Measurements from ENCODE around the gene ADAMTSL3.
"Not testable (repeated sequence)": the region's sequence is repeated elsewhere in the genome, so short reads cannot be mapped to it uniquely, and the experiment has no call there.

ADAMTSL3 gene

DNA sequence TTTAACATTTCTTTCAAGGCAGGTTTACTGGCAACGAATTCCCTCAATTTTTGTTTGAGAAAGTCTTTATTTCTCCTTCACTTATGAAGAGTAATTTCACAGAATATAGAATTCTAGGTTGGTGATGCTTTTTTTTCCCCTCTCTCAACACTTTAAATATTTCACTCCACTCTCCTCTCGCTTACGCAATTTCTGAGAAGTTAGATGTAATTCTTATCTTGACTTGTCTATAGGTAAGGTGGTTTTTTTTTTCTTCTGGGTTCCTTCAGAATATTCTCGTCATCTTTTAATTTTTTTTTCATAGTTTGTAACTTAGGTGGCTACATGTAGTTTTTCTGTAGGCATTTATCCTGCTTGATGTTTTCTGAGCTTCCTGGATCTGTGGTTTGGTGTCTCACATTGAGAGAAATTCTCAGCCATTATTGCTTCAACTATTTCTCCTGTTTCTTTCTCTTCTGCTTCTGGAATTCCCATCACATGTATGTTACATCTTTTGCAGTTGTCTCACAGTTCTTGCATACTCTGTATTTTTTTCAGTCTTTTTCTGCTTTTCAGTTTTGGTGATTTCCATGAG is 392.2 kb downstream of the ADAMTSL3 start:
- Histone ChIP-seq H3K4me1 (ENCODE audit: control insufficient read depth in 5 of 5, insufficient read depth in 5 of 5, low read length in 5 of 5) (no peaks in the 10 kb centered on the region), H3K4me3 (ENCODE audit: low read depth in 1 of 5, low read length in 5 of 5) (no peak overlapping the region), H3K9me3 (ENCODE audit: control insufficient read depth in 5 of 5, low read length in 5 of 5) (peaks cover 0 to 6% (median 2%) of the 10 kb centered on the region in 5 donors), H3K27me3 (ENCODE audit: control insufficient read depth in 5 of 5, insufficient read depth in 4 of 5, low read length in 5 of 5) (no peaks in the 10 kb centered on the region), H3K36me3 (ENCODE audit: control insufficient read depth in 5 of 5, insufficient read depth in 5 of 5, low read length in 5 of 5) (no peaks in the 10 kb centered on the region), H3K27ac (ENCODE audit: low read depth, low read length) (no peak overlapping the region), H3K9ac (ENCODE audit: low read length in 5 of 5) (no peak overlapping the region)

DNA sequence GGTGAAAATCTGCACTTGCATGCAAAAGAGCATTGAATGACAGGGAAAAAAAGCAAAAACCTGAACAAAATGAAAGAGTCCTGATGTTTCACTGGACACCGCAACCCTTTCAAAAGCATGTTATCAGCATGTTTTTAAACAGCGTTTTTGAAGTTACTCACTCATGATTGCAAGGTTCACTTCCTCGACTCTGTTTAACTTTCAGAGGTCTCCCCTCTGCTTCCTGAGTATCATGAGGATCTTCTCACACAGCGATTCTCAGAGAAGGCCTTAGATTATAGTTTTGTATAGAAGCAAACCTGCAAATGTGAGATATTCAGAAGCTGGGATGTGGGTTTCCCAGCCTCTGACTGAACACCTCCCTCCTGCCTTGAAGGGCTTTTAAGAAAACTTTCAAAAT is 395.6 kb downstream of the ADAMTSL3 start:
- not testable (repeated sequence) for H3K27ac ChIP-seq (ENCODE audit: low read depth, low read length); H3K27me3 ChIP-seq (ENCODE audit: control insufficient read depth in 5 of 5, insufficient read depth in 4 of 5, low read length in 5 of 5); H3K9ac ChIP-seq (ENCODE audit: low read length in 5 of 5); H3K9me3 ChIP-seq (ENCODE audit: control insufficient read depth in 5 of 5, low read length in 5 of 5); H3K4me3 ChIP-seq (ENCODE audit: low read depth in 1 of 5, low read length in 5 of 5); H3K36me3 ChIP-seq (ENCODE audit: control insufficient read depth in 5 of 5, insufficient read depth in 5 of 5, low read length in 5 of 5); H3K4me1 ChIP-seq (ENCODE audit: control insufficient read depth in 5 of 5, insufficient read depth in 5 of 5, low read length in 5 of 5)

DNA sequence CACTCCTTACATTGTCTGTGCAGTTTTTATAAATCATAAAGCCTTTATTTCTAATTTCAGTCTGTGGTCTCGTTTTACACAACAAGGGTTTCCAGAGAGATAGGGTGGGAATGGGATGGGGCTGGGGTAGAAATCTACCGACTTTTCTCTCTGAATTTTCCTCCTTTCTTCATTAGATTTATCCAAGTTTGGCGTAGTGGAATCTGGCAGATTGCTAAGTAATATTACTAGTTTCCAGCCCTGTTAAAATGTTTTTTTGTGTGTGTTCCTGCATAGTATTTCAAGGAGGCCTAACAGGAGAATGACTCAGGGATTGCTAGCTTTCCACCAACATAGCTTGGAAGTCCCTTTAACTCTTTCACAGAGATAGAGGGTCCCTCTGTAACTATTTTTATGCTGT is 396.2 kb downstream of the ADAMTSL3 start:
- no peaks in the 10 kb centered on the region for H3K4me1 ChIP-seq (ENCODE audit: control insufficient read depth in 5 of 5, insufficient read depth in 5 of 5, low read length in 5 of 5)
- no peak overlapping the region for H3K4me3 ChIP-seq (ENCODE audit: low read depth in 1 of 5, low read length in 5 of 5)
- H3K9me3 ChIP-seq (ENCODE audit: control insufficient read depth in 5 of 5, low read length in 5 of 5) = peaks cover 0 to 6% (median 2%) of the 10 kb centered on the region in 5 donors
- H3K27ac ChIP-seq (ENCODE audit: low read depth, low read length) = no peak overlapping the region
- no peak overlapping the region for H3K9ac ChIP-seq (ENCODE audit: low read length in 5 of 5)
- no peaks in the 10 kb centered on the region for H3K27me3 ChIP-seq (ENCODE audit: control insufficient read depth in 5 of 5, insufficient read depth in 4 of 5, low read length in 5 of 5)
- H3K36me3 ChIP-seq (ENCODE audit: control insufficient read depth in 5 of 5, insufficient read depth in 5 of 5, low read length in 5 of 5) = no peaks in the 10 kb centered on the region

DNA sequence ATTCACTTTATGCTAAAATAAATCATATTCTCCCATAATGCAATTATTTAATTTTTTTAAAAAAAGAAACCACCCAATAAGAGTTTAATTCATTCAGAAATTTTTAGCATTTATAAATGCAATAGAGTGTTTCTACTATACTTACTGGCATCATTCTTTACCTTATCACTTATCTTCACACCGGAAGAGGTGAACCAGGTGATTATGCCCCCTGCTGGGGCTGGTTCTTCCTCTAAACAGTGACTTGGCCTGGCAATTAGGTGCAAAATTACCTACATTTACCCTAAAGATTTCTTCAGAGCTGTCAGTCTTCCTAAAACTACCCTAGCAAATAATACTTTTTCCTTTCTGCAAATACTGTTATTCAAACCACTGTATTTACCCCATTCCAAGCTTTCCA is 397.2 kb downstream of the ADAMTSL3 start:
- not testable (repeated sequence) for H3K27me3 ChIP-seq (ENCODE audit: control insufficient read depth in 5 of 5, insufficient read depth in 4 of 5, low read length in 5 of 5); H3K4me1 ChIP-seq (ENCODE audit: control insufficient read depth in 5 of 5, insufficient read depth in 5 of 5, low read length in 5 of 5); H3K9ac ChIP-seq (ENCODE audit: low read length in 5 of 5); H3K4me3 ChIP-seq (ENCODE audit: low read depth in 1 of 5, low read length in 5 of 5); H3K9me3 ChIP-seq (ENCODE audit: control insufficient read depth in 5 of 5, low read length in 5 of 5); H3K27ac ChIP-seq (ENCODE audit: low read depth, low read length); H3K36me3 ChIP-seq (ENCODE audit: control insufficient read depth in 5 of 5, insufficient read depth in 5 of 5, low read length in 5 of 5)

DNA sequence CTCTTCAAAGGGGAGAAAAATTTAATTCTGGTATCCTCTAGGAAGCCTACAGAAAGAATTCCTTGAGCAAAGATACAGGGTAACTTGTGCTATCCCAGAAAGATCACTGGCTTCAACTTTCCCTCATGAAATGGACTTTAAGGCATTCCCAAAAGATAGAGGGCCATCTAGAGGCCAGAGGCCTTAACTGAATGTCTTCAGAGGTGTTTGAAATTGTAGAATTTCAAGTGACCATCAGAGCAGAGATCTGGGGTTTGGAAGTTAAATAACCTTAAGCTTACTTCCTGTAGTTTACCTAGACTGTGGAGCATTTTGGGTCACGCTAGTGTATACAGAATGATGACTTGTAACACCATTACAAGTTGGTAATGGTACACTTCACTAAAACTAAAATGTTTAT is 400.6 kb downstream of the ADAMTSL3 start:
- H3K9ac ChIP-seq (ENCODE audit: low read length in 5 of 5); H3K36me3 ChIP-seq (ENCODE audit: control insufficient read depth in 5 of 5, insufficient read depth in 5 of 5, low read length in 5 of 5); H3K4me3 ChIP-seq (ENCODE audit: low read depth in 1 of 5, low read length in 5 of 5); H3K4me1 ChIP-seq (ENCODE audit: control insufficient read depth in 5 of 5, insufficient read depth in 5 of 5, low read length in 5 of 5); H3K27me3 ChIP-seq (ENCODE audit: control insufficient read depth in 5 of 5, insufficient read depth in 4 of 5, low read length in 5 of 5); H3K27ac ChIP-seq (ENCODE audit: low read depth, low read length): not testable (repeated sequence)
- H3K9me3 ChIP-seq (ENCODE audit: control insufficient read depth in 5 of 5, low read length in 5 of 5) = peaks cover 6 to 18% (median 8%) of the 10 kb centered on the region in 5 donors

DNA sequence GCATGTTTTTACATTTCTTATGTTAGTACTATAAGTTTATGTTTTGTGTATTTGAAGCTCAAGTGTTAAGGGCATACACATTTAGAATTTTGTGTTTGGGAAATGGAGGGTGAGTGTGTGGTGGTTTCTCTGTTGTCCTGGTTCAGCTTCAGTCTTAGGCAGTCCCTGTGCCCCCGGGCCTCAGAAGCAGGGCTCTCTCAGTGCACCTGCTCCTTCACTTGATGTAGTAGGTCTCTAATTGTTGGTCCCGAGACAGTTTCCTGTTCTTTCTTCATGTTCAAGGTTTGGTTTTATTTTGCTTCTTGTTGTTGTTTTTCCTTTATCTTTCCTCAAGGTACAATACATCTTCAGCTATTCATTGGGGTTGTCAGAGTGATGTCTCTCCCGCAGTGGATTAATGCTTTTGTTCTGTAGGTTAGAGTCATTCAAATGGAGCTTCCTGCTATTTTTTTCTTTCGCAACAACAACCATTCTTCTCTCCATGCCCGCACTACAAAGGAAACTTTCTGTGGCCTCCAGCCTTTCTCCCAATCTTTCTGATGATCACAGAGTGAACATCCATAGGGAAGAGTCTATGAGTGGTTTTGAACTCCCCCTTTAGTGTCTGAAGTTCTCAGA is 403.9 kb downstream of the ADAMTSL3 start:
- Histone ChIP-seq H3K9me3 (ENCODE audit: control insufficient read depth in 5 of 5, low read length in 5 of 5) (peaks cover 6 to 21% (median 10%) of the 10 kb centered on the region in 5 donors), H3K9ac (ENCODE audit: low read length in 5 of 5) (no peak overlapping the region), H3K4me3 (ENCODE audit: low read depth in 1 of 5, low read length in 5 of 5) (no peak overlapping the region), H3K36me3 (ENCODE audit: control insufficient read depth in 5 of 5, insufficient read depth in 5 of 5, low read length in 5 of 5) (no peaks in the 10 kb centered on the region), H3K27ac (ENCODE audit: low read depth, low read length) (no peak overlapping the region), H3K27me3 (ENCODE audit: control insufficient read depth in 5 of 5, insufficient read depth in 4 of 5, low read length in 5 of 5) (no peaks in the 10 kb centered on the region), H3K4me1 (ENCODE audit: control insufficient read depth in 5 of 5, insufficient read depth in 5 of 5, low read length in 5 of 5) (no peaks in the 10 kb centered on the region)

DNA sequence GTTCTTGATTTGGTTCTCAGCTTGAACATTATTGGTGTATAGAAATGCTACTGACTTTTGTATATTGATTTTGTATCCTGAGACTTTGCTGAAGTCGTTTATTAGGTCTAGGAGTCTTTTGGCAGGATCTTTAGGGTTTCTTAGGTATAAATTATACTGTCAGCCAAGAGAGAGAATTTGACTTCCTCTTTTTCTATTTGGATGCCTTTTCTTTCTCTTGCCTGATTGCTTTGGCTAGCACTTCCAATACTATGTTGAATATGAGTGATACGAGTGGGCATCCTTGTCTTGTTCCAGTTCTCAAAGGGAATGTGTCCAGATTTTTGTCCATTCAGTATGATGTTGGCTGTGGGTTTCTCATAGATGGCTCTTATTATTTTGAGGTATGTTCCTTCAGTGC is 409.8 kb downstream of the ADAMTSL3 start:
- H3K9me3 ChIP-seq (ENCODE audit: control insufficient read depth in 5 of 5, low read length in 5 of 5) = peaks cover 0 to 23% (median 9%) of the 10 kb centered on the region in 5 donors
- not testable (repeated sequence) for H3K4me3 ChIP-seq (ENCODE audit: low read depth in 1 of 5, low read length in 5 of 5); H3K36me3 ChIP-seq (ENCODE audit: control insufficient read depth in 5 of 5, insufficient read depth in 5 of 5, low read length in 5 of 5); H3K27me3 ChIP-seq (ENCODE audit: control insufficient read depth in 5 of 5, insufficient read depth in 4 of 5, low read length in 5 of 5); H3K27ac ChIP-seq (ENCODE audit: low read depth, low read length); H3K9ac ChIP-seq (ENCODE audit: low read length in 5 of 5); H3K4me1 ChIP-seq (ENCODE audit: control insufficient read depth in 5 of 5, insufficient read depth in 5 of 5, low read length in 5 of 5)

DNA sequence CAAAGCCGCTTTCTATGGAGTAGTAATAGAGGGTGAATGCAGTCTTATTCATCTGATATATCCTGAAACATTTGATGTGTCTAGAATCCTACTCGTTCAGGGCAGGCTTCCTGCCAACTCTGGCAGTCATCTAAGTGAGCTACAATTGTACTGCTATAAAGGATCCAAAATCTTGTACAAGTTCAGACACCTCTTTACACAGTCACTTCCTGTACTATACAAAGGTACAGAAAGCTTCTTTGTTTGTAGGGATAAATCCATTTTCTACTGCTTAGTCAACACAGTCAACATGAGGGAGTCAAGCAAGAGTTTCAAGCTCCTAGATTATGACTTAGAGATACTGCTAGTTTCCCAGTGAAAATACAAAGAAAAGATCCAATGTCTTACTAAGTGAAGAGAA is 414.8 kb downstream of the ADAMTSL3 start:
- not testable (repeated sequence) for H3K36me3 ChIP-seq (ENCODE audit: control insufficient read depth in 5 of 5, insufficient read depth in 5 of 5, low read length in 5 of 5); H3K9me3 ChIP-seq (ENCODE audit: control insufficient read depth in 5 of 5, low read length in 5 of 5); H3K27ac ChIP-seq (ENCODE audit: low read depth, low read length); H3K27me3 ChIP-seq (ENCODE audit: control insufficient read depth in 5 of 5, insufficient read depth in 4 of 5, low read length in 5 of 5); H3K4me3 ChIP-seq (ENCODE audit: low read depth in 1 of 5, low read length in 5 of 5); H3K9ac ChIP-seq (ENCODE audit: low read length in 5 of 5); H3K4me1 ChIP-seq (ENCODE audit: control insufficient read depth in 5 of 5, insufficient read depth in 5 of 5, low read length in 5 of 5)

DNA sequence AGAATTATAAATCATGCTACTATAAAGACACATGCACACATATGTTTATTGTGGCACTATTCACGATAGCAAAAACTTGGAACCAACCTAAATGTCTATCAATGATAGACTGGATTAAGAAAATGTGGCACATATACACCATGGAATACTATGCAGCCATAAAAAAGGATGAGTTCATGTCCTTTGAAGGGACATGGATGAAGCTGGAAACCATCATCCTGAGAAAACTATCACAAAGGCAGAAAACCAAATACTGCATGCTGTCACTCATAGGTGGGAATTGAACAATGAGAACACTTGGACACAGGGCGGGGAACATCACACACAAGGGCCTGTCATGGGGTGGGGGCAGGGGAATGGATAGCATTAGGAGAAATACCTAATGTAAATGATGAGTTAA is 424.1 kb downstream of the ADAMTSL3 start:
- not testable (repeated sequence) for H3K9ac ChIP-seq (ENCODE audit: low read length in 5 of 5)

DNA sequence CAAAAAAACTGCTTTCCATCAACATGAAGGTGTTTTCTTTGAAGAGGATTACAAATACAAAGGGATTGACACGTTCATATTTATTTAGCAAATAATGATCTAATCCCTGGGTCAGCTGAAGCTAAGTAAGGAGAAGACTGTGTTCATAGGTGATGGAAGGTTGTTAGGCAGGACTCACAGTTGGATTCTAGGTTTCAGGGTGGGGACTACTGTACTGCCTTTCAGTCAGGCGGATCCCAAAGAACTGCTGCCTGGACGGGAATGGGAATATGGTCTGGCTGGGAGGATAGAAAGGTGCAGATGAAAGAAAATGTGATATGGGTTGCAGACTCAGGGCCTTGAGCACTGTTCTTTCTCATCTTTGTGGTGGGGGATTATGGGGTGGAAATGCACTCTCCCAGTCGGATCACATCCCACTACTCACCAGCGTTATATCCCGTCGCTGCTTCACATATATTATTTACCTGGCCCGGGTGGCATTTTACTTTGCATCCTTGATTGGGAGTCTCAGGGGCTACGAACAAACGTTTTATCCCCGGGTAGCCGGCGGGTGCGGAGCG is 425.5 kb downstream of the ADAMTSL3 start:
- not testable (repeated sequence) for H3K9me3 ChIP-seq (ENCODE audit: control insufficient read depth in 5 of 5, low read length in 5 of 5); H3K36me3 ChIP-seq (ENCODE audit: control insufficient read depth in 5 of 5, insufficient read depth in 5 of 5, low read length in 5 of 5); H3K4me1 ChIP-seq (ENCODE audit: control insufficient read depth in 5 of 5, insufficient read depth in 5 of 5, low read length in 5 of 5); H3K9ac ChIP-seq (ENCODE audit: low read length in 5 of 5); H3K27ac ChIP-seq (ENCODE audit: low read depth, low read length); H3K4me3 ChIP-seq (ENCODE audit: low read depth in 1 of 5, low read length in 5 of 5)
- H3K27me3 ChIP-seq (ENCODE audit: control insufficient read depth in 5 of 5, insufficient read depth in 4 of 5, low read length in 5 of 5) = peaks cover 7 to 24% (median 12%) of the 10 kb centered on the region in 5 donors

More for the DNA sequence above, 424.1 kb downstream of the ADAMTSL3 start:
- peaks cover 7 to 24% (median 12%) of the 10 kb centered on the region in 5 donors for H3K27me3 ChIP-seq (ENCODE audit: control insufficient read depth in 5 of 5, insufficient read depth in 4 of 5, low read length in 5 of 5)
- not testable (repeated sequence) for H3K9me3 ChIP-seq (ENCODE audit: control insufficient read depth in 5 of 5, low read length in 5 of 5); H3K36me3 ChIP-seq (ENCODE audit: control insufficient read depth in 5 of 5, insufficient read depth in 5 of 5, low read length in 5 of 5); H3K27ac ChIP-seq (ENCODE audit: low read depth, low read length); H3K4me3 ChIP-seq (ENCODE audit: low read depth in 1 of 5, low read length in 5 of 5); H3K4me1 ChIP-seq (ENCODE audit: control insufficient read depth in 5 of 5, insufficient read depth in 5 of 5, low read length in 5 of 5)

Data from subcutaneous abdominal adipose tissue (tissue), 5 donors.